SIG-M5 treated with dmso at 0.1 percent for 504 hours (cell line): ENCODE results near the gene AMPH.

Experiments
- DNase-seq: peaks from one replicate; lab custom pipeline; 2025; ENCODE audit not compliant: unreplicated experiment; lab: John Stamatoyannopoulos, UW

Gene AMPH

DNA sequence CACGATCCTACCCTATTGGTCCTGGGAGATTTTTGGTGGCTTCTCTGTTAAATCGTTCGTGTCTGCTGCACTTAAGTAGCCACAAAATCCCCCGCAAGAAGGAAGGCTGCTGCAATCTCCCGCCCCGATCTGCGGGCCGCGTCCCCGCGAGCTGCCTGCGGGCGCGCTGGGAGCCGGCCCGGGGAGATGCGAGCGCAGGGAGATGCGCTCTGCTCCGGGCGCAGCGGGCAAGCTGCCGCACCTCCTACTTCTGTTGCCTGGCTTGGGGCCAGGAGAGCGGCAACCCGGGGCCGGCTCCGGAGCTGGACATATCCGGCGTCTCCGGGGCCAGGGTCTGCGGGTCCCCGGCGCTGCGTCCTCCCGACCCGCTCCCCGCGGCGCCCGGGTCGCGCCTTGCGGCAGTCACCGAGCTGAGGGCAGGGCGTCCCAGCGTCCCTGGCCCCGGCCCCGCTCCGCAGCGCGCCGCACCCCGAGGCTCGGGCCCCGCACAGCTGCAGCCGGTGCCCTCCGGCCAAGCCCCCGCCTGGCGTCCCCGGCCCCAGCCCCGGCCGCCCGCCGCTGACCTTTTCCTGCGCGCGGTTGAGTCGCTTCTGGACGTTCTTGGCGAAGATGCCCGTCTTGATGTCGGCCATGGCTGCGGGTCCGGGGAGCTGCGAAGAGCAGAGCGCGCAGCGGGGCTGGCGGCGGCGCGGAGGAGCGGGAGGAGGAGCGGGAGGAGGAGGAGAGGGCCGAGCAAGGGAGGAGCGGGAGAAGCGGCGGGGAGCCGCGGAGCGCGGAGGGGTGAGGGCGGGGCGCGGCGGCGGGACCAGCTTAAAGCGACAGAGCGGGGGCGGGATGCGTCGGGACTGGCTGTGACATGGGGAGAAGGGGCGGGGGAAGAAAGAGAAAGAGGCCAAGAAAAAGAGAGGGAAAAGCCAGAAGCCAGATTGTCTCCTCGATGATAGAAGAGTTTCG, at the start of gene AMPH:
TSS of gene AMPH (minus strand) at position 654 of the 954 bp plus-strand sequence. CDS start at position 632, 22 bp downstream.
- no peak for DNase-seq

DNA sequence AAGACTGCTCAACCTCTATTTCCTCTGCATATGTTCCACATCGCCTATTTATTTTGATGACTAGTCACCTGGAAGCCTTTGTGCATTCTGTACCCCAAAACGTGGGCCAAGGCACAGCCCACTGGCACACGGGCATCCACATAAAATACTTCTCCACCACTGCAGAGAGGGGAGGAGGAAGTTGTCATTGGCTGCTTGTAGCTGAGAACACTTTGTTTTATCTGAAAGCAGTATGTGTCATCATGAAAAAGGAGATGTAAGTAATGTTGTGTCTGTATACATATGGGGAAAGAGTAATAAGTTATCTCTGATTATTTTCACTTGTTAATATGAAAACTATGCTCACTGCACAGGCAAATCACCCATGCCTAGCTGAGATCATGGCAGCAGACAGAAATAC, 48.2 kb upstream of the AMPH start:
- DNase-seq: no peak

DNA sequence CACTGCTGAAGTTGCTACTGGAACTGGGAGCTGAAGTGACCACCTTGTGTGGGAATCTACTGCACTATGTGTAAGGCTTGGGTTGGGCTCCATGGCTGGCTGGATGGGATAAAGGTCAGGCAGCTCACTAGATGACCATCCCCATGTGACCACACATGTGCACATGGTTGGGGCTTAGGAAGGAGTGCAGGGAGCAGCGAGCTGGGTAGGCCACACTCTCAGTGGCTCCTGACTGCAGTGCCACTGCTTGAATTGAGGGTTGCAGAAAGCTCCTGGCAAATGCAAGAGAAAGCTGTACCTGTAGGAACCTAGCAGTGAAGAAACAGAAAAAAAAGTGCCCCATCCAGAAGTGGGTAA, 47.5 kb upstream of the AMPH start:
- no peak for DNase-seq

DNA sequence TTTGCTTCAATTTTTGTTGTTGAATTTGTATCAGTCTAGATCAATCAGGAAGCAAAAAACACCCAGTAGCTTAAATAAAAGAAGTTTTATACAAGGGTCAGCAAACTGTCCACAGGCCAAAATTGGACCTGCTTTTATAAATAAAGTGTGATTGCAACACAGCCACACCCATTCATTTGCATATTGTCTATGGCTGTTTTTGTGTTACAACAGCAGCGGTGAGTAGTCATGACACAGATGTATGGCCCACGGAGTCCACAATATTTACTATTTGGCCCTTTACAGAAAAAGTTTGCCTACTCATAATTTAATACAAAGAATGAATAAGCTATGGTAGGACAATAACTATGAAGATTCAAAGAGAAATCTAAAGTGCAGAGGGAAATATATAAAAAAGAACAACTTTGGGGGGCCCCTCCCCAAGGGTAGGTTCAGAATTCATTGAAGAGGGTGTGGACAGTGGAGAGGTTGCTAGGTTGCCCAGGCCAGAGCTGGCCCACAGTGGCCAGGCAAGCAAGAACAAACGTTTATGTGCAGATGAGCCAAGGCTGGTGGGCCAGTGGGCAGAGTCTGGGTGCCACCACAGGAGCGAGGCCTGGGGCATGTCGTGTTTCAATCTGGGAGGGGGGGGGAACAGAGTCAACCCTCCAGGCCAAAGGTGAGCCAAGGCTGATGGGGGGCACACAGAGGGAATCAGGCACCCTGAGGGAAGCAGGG, 47.0 kb upstream of the AMPH start:
- DNase-seq: no peak

DNA sequence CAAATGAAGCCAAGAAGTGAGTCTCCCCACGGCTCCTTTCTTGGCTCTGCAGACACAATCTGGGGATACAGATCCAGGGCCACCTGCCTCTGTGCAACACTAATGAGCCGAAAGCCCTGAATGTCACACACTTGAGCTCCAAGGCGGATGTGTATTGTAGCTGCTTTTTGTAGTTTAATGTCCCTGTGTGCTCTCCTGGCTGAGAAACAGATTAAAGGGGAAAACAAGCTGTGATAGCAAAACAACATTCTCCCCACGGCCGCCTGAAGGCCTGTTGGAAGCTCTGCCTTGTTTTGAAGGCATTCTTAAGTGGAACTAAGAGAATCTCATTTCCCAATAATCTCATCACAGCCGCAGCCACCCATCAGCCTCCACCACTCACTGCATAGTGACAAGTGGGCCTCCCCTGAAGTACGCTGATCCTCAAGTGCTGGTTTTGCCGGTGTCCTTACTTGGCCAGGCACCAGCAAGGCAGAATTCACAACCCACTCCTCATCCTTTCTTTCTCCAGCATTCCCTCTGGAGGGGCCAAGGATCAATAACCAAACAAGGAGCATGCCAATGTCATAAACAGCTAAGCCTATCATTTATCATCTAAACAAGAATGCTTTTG, 44.4 kb upstream of the AMPH start:
- DNase-seq: no peak

DNA sequence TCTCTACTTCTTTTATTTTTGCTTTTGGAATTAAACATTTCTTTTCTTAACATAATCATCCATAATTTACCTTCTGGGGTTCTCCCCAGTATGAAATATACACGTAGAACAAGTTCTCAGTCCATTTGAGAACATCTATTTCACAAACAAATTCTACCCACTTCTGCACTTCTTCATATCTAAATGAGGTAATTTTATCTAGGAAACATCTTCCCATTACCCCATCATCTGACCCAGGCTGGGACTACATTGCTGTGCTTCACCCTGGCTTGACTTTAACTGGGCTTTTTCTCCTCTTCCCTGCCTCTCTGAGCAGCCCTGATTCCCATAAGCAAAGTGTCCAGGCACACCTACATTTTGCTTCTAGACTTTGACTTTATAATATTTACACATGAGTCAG, 43.3 kb upstream of the AMPH start:
- DNase-seq: no peak

DNA sequence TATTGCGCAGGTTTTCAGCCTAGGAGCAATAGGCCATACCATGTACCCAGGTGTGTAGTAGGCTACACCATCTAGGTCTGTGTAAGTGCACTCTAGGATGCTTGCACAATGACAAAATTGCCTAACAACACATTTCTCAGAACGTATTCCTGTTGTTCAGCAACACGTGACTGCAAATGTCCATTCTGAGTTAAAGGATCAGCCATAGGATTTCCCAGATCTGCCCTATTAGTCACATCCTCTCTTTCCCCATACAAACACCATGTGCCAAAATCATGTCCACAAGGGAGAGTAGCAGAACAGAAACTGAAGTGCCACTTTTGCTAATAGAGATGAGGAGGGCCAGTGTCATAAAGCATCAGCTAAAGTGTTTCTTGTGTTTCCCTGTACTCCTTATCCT, 42.6 kb upstream of the AMPH start:
- peak; percentile 44 for DNase-seq

DNA sequence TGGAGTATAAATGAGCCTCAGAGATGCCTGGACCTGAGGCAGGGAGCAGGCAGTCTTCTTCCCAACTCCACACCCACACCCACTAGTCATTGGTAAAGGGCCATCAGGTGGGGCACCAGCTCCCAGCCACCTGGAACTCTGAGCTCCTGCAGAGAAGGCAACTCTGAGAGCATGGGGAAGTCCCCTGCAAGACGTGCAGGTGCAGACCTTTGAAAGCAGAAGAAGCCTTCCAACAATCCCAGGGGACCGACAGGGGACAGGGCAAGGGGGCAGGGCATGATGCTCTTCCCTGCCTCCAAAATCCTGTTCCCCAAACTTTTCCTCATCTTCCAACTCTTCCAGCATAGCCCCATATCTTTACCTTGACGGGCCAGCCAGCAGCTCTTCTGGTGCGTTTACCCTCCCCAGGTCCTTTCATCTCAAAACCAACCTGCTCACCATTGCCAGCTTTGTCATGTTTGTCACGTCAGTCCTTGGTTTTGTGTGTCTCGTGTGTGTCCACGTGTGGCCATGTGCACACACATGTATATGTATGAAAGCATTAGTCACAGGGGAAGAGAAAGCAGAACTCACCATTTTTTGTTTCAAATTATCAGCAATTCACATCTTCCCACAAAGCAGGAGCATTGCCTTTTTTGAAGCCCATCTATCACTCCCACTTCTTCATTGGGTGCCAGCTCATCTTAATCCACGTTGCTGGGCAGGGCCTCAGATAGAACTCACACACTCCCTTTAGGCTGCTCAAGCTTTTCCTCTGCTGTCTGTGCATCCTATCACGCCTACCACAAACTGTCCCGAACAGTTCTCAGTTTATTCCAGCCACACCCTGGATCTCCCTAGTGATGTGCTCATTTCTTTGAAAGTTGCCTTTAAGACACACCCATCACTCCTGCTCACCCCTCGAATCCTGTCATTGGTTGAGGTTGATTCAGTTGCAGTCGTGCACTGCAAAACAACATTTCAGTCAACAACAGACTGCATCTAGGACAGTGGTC, 41.0 kb upstream of the AMPH start:
- no peak for DNase-seq

DNA sequence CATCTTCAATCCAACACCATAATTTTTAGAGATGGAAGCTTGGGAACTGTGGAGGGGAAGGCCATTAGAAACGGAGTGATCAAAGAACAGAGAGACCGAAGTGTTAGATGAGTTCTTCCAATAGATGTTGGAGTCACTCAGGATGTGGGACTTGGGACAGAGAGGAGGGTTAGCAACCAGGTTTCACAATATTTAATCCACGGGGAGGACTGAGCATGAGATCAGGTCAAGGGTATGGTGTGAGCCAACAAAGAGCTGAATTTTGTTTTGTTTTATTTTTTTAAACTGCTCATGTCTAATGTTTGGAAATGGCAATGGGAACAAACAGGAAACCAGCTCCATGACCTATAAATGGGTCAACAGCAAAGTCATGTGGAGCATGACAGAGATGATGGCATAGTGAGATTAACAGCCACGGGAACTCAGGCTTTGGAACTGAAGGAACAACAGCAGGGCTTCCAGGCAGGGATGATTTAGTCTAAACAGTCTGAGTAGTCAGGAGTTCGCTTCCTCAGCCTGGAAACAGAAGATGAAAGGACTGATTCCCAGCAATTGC, 38.9 kb upstream of the AMPH start:
- DNase-seq: no peak

DNA sequence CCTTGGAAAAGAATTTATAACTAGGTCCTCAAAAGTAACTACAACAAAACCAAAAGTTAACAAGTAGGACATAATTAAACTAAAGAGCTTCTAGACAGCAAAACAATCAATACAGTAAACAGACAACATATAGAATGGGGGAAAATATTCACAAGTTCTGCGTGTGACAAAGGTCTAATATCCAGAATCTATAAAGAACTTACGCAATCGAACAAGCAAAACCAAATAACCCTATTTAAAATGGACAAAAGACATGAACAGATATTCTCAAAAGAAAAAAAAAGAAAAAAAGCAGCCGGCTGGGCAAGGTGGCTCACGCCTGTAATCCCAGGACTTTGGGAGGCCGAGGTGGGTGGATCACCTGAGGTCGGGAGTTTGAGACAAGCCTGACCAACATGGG, 33.8 kb upstream of the AMPH start:
- DNase-seq: no peak

DNA sequence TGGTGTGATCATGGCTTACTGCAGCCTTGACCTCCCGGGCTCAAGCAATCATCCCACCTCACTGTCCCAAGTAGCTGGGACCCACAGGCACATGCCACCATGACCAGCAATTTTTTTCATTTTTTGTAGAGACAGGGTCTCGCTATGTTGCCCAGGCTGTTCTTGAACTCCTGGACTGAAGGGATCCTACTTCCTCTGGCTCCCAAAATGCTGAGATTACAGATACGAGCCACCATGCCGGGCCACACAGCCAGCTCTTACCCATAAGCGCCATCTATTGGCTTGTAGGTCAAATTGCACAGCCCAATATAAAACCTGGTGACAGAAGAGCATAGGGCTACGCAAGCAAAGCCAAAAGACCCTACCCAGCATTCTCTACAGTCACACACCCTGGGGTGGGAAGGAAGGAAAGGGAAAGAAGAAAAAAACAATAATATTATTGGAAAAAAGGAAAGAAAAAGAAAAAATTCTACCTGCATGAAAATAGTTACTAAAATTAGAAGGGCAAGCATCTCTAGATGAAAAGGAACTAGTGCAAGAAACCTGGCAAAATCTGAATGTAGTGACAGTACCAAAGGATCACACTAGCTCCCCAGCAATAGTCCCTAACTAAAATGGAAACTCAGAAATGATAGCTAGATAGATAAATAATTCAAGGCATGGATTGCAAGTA, 29.4 kb upstream of the AMPH start:
- peak; percentile 70 for DNase-seq

DNA sequence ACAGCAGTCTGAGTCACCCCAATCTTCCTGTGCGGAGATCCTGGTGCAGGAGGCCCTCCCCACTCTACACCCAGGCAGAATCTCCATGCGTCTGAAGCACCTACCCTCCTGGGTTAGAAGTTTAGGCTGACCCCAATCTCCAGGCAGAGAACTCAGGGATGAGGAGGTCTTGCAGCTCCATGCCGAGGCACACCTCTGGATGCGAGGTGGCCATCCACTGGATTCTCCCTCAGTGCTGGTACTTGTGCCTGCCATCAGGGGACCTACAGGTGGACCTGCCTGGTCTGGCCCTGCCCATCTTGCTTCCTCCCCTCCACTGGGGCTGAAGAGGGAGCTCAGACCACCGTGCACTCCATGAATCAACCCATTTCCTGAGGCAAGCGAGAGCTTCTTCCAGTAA, 28.8 kb upstream of the AMPH start:
- DNase-seq: no peak

DNA sequence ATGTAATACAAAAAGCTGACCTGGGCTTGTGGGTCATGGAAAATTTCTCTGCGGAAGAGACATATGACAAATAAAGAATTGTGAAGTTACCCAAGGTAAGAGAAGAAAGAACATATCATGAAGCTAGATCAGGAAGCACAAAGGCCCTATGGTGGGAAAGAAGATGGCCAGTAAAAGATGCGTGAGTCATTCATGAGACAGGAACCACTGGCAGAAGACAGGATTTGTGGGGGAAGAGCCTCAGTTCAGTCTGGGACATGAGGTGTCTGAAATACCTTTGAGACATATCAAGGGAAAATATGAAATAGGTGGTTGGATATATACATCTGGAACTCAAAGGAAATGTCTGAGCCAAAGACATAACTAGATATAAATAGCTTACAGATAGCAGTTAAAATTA, 27.7 kb upstream of the AMPH start:
- DNase-seq: no peak

DNA sequence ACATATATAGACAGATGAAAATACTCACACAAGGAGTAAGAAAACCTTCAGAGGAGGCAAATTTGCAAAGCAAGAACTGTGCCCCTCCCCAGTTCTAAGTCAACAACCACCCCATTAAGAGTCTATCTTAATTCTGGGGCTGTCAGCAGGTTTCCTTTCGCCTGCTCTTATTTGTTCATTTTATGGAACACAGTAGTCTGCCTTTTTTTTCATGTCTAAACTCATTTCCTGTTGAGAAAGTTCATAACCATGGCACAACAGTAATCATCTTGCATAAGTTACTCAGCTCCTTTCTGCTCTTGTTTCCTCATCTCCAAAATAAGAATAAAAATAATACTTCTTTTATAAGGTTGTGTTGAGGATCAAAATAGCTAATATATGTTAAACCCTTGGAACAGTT, 25.8 kb upstream of the AMPH start:
- DNase-seq: peak; percentile 52

DNA sequence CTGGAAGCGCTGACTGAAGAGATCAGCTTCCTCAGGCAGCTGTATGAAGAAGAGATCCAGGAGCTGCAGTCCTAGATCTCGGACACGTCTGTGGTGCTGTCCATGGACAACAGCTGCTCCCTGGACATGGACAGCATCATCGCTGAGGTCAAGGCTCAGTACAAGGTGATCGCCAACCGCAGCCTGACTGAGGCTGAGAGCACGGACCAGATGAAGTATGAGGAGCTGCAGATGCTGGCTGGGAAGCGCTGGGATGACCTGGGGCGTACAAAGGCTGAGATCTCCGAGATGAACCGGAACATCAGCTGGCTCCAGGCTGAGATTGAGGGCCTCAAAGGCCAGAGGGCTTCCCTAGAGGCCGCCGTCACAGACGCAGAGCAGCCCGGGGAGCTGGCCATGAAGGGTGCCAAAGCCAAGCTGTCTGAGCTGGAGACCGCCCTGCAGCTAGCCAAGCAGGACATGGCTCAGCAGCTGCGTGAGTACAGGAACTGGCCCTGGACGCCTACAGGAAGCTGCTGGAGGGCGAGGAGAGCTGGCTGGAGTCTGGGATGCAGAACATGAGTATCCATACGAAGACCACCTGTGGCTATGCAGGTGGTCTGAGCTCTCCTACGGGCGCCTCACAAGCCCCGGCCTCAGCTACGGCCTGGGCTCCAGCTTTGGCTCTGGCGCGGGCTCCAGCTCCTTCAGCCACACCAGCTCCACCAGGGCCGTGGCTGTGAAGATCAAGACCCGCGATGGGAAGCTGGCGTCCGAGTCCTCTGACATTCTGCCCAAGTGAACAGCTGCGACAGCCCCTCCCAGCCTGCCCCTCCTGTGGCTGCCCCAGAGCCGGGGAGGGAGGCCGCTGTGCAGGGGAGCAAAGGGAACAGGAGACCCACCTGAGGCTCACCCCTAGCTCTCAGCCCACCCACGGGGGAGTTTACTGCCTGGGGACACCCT, 24.9 kb upstream of the AMPH start:
- no peak for DNase-seq

DNA sequence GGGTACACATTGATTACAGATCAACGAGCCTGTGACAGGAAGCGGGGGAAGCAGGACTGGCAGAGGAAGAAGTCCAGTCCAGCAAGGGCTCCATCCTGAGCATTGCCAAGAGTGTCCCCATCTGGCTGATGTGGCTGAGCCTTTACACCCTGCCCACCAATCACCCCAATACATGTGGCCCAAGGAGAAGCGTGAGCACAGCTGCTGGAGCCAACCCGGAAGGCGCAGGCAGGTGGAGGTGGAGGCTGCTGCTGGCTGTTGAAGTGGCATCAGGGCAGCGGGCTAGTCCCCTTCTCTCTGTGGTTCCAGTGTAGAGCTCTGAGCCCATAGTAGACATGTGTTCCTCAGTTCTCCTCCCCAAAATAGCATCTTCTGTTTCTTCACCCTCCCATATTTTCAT, 6.8 kb upstream of the AMPH start:
- DNase-seq: no peak

DNA sequence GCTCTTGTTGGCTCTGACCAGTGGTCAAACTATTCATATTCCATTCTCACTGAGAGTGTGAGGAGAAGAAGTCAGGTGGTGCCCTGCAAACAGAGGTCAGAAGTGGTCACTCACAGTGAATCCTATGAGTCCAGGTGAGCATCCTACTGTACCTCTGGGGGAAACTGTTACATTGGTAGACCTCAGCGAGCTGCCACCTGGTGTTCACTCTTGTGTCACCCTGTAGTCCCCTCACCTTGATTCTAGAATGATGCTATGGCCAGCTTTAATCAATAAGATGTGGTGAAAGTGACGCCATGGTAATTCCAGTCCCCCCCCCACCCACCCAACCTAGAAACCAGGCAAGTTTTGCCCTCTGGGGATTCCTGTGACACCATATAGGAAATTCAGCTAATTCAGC, 1.2 kb upstream of the AMPH start:
- no peak for DNase-seq

DNA sequence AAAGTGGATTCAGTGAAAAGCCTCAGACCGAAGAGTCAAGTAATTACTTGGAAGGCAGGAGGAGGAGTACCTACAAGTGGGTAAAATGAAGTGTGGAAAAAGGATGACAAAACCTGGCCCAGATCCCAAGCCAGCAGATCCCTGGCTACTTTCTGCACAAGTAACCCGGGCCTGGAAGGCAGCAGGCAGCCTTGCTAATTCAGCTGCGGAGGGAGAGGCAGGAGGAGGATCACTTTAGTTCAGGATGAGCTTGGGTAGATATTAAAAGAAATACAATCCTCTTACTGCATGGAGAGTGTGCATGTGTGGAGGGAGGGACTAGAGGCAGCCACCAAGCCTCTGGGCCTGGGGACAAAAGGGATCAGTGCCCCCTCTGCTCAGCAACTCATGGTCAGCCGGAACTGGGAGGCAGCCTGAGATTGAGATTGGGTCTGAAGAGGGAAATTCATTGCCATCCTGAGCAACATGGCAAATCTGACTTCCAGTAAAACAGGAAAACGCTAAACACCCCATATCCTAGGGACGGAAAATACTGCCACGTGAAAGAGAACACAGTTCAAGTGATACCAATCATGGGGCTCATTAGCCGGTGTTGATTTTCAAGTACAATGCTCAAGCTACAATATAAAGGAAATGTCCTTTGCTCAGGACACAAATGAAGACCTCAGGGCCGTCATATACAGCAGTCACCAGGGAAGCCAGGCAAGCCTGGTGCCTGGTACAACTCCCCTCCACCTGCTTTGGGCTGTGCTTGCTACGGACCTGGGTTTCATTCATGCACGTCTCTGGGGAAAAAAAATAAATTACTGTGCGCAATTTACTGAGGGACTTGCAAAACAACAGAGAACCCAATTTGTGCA, 1.3 kb downstream of the AMPH start:
- DNase-seq: no peak
